PC-3 (cell line): ENCODE results near the gene NEDD4L.

Experiments used
- EZH2 ChIP-seq: fragments of 300-600 bp; sonication (generic); IDR thresholded peaks from one replicate; pipeline ENCODE4 v1.6.1; 2017; ENCODE audit warnings: antibody characterized with exemption, mild to moderate bottlenecking, low read length; ENCODE audit not compliant: unreplicated experiment
- EZH2phosphoT487 ChIP-seq: fragments of 300-600 bp; sonication (generic); IDR thresholded peaks from 2 replicates; pipeline ENCODE4 v1.6.1; 2018; ENCODE audit warnings: mild to moderate bottlenecking, antibody characterized with exemption, low read length, borderline replicate concordance
- TF ChIP-seq, protein P1 (sequence below): fragments of 300-600 bp; sonication (generic); conservative IDR thresholded peaks from 2 replicates; pipeline ENCODE4 v1.5.1; 2017; ENCODE audit warnings: antibody characterized with exemption, low read depth, mild to moderate bottlenecking, low read length

- TF ChIP-seq, protein P1, sequence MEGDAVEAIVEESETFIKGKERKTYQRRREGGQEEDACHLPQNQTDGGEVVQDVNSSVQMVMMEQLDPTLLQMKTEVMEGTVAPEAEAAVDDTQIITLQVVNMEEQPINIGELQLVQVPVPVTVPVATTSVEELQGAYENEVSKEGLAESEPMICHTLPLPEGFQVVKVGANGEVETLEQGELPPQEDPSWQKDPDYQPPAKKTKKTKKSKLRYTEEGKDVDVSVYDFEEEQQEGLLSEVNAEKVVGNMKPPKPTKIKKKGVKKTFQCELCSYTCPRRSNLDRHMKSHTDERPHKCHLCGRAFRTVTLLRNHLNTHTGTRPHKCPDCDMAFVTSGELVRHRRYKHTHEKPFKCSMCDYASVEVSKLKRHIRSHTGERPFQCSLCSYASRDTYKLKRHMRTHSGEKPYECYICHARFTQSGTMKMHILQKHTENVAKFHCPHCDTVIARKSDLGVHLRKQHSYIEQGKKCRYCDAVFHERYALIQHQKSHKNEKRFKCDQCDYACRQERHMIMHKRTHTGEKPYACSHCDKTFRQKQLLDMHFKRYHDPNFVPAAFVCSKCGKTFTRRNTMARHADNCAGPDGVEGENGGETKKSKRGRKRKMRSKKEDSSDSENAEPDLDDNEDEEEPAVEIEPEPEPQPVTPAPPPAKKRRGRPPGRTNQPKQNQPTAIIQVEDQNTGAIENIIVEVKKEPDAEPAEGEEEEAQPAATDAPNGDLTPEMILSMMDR: no peak
- TF ChIP-seq EZH2: no peak
- TF ChIP-seq EZH2phosphoT487: no peak
These were observed 48.7 kb upstream of the NEDD4L start for GRCh38 chr18:57995331-57995730.
